GM19193 (cell line): Measurements from ENCODE around the gene RRBP1.

Experiments used
- POLR2A ChIP-seq: IDR thresholded peaks from 4 replicates; pipeline ENCODE4 v1.6.1; 2011; ENCODE audit not compliant: insufficient read depth, insufficient read length; ENCODE audit errors: extremely low read depth

The RRBP1 gene

DNA sequence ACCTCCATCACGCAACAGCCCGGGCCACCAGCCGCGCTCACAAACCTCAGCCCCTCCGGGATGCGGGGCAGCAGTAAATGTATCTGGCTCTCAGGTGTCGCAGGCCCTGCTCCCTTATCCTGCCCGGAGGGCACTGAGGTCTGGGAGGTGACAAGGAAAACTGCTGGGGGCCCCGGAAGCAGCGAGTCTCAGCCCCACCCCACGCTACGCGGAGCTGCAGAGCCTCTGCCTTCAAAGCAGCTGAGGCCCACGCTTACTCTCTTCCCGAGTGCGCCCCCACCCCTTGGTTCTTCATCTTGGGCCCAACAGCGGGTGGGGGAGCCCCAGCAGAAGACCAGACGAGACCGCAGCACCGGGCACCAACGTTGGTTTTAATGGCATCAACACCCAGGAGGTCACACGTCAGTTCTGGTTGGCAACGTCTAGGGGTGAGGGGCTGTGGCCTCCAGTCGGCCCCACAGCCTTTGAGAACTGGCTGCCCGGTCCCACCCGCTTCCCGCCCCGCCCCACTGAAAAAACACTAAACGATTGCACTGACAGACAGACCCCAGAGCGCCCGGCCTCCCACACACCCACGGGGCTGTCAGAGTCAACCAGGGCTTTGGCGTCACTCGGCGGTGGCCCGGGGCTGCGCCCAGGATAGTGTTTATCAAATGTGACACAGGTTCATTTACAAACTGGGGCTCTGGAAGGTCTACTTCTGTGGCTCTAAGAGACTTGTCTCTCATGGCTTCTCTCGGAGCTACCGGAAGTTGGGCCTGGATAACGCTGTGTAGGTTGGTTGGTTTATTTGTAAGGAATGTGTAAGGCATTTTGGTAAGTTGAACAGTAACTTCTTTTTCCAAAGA lies 68.5 kb downstream of the RRBP1 start:
- no peak for TF ChIP-seq POLR2A

DNA sequence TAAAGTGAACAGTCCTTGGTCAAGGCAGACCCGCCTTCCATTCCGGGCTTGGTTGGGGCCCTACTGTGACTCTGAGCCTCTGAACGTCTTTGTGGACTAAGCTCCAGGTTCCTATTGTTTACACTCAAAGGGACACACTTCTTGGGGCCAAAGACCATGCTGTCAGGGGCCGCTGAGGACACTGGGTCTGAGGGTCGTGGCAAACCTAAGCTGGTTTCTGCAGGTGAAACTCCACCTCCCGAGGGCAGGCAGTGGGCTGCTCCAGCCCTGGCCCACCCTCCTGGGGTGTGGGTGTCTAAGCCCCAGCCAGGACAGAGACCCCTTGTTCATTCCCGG lies 69.1 kb downstream of the RRBP1 start:
- TF ChIP-seq POLR2A: no peak

DNA sequence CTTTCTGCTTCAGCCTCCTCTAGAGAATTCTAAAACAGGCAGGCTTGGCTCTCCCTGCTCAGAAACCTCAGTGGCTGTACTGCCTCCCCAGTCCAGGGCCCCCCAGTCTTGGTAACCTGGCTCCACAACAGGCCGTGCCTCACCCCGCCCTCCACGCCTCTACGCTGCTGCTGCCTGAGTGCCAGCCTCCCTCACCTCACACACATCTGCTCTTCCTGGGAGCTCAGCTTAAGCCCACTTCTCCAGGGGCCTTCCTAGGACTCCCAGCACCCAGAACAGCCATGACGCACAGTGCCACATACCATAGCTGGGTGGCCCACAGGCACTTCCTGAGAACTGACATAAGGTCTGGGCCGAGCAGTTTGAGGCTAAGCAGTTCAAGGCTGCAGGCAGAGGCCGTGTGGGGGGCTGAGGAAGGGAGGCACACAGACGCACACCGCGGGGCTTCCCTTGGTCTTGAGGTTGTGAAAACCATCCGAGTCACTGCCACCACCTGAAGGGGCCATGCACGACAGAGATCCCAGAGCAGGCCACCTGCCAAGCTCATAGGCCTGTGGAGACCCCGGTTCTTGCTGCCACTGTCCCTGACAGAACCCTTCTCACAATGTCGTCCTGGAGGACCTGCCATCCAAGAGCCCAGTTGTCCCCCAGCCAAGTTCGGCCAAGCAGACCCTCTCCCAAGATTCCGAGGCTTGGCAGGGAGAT lies 69.6 kb downstream of the RRBP1 start:
- TF ChIP-seq POLR2A: no peak

DNA sequence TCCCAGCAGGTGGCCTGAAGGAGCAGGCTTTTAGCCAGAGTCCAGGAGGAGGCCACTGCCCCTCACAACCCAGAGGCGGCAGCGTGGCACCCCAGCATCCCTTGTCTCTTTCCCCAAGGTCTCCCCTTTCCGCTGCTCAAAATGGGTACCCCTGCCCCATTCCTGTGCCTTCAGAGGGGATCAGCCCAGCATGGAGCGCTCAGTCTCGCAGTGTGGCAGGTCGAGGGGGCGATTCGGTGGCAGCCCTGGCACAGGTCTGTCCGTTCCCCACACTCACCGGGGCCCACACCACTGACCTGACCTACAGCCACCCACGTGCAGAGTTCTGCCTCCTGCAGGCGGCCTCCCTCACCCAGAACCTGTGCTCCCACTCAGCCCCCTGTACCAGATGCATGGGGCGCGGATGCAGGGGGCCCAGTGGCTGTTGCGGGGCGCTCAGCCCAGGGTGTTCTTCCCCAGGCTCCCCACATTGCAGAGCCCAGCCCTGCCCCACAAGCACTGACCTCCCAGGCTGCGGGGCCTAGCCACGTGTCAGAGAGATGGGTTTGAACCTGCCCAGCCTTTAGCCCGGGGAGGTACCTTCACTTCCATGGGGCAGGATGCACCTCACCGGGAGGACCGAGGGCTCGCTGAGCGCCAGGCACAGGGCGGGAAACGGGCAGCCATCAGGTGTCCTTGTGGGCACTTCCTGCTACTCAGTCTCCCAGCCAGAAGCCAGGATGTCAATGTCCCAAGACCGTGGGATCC lies 70.3 kb downstream of the RRBP1 start:
- no peak for TF ChIP-seq POLR2A

GRCh38 chr20:17611290-17611539 lies 70.8 kb downstream of the RRBP1 start:
- TF ChIP-seq POLR2A: no peak

DNA sequence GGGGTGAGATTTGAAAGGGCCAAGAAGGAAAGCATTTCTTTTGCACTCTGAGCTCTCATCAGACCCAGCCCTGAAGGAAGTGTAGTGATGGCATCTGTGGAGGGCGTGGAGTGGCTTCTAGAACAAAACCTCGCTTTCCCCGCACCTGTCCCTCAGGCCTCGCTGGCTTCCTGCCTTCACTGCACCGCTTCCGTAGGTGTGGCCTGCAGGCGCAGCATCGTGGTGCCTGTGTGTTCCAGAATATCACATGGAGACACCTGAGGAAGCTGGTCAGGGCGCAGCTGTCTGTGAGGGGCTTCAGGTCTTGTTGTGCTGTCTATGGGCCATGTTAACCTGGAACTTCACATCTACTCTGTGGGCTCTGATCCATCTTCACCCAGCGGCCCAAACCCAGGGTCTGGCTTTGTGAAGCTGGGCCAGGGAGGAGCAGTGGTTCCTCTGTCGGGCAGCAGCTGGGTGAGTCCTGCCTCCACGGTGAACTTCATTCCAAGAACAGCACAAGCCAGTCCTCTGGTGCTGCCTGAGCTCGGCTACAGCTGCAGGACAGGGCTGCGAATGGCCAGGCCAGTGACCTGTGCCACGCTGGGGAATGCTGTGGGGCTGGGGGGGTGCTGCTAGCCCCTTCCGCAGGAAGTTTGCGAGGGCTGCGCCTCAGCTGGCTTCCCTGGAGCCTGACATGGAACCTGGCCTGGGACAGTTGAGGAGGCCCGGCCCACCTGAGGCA lies 71.3 kb downstream of the RRBP1 start:
- TF ChIP-seq POLR2A: no peak

- TF ChIP-seq POLR2A: no peak
These were observed 72.1 kb downstream of the RRBP1 start for GRCh38 chr20:17609811-17610377.

- no peak for TF ChIP-seq POLR2A
These were observed 73.1 kb downstream of the RRBP1 start for GRCh38 chr20:17608701-17609497.

DNA sequence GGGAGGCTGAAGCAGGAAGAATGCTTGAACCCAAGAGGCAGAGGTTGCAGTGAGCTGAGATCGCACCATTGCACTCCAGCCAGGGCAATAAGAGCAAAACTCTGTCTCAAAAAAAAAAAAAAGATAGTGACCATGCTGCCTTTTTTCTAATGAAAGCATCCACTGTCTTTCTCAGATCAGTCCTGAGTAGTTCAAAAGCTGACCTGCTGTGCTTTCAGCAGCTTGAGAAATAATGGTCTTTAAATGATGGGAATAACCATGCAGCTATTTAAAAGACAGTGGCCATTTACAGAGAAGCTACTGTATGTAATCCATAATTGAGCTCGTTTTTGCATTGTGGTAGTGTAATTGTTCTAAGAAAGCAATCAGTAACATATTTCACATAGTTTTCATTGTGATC lies 76.0 kb downstream of the RRBP1 start:
- TF ChIP-seq POLR2A: no peak

DNA sequence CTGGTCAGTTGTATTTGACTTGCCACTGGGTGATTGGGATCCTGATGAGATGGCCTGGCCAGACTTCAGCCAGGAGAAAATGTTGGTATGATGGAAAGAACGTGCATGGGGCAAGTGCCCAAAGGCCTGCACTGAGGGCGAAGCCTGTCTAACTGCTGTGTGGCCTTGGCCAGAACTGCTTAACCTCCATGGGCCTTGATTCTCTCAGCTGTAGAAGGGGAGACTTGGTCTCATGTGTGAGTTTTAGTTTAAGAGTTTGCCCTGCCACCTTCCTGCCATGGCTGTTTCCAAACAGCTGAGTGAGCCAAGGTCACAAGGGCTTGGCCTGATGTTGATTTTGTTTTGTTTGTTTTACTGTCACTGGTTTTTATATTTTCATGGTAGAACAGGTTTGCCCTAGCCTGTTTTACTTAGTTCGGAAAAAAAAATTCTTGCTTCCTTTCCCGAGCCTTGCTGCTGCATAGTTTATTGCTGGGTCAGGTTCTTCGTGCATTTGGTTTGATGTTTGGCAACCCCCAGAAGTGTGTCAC lies 76.8 kb downstream of the RRBP1 start:
- TF ChIP-seq POLR2A: no peak

DNA sequence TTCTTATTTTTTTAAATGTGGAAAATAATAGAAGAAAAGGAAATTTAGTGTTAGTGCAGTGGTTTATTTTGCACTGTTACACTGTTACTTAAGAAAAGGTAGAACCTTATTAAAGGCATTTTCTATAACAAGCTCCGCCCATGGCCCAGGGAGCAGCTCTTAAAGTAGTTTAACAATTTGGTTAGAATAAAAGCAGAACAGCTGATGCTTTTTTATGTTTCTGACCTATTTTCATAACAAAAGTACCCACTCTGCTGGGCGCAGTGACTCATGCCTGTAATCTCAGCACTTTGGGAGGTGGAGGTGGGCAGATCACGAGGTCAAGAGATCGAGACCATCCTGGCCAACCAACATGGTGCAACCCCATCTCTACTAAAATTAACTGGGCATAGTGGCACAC lies 79.5 kb downstream of the RRBP1 start:
- TF ChIP-seq POLR2A: no peak

DNA sequence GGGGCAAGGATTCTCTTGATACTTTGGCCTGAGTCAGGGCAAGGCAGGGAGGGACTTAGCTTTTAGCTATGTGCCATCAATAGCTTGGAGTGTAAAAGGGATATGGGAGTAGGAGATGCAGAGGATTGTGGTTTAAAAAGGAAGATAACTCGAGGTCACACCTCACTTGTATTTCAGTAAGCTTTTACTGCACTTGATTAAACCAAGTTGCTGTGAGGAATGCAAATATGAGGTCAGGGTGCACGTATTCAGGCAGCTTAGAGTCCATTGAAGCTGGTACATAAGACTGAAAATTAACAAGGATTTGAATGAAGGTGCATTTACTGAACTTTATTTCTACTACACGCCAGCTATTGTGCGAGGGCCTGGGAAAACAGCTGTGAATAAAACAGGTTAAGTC lies 80.1 kb downstream of the RRBP1 start:
- TF ChIP-seq POLR2A: no peak

GRCh38 chr20:17598013-17598550 lies 84.0 kb downstream of the RRBP1 start:
- TF ChIP-seq POLR2A: no peak

DNA sequence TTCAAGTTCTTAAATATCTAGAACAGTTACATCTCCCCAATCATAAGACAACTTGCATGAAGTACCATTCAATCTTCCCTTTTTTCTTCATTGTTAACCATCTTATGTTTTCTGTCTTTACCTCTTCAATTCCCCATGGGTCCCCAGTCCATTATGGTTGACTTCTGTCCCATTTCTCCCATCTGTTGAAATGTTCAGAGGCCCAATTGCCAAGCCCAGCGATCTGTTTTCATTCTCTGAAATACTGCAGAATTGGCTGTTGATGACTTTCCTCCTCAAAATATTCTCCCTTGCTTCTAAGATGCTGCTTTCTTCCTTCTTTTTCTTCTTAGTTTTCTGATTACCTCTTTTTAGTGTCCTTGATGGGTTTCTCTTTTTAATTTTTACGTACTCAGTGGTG lies 86.2 kb downstream of the RRBP1 start:
- no peak for TF ChIP-seq POLR2A

DNA sequence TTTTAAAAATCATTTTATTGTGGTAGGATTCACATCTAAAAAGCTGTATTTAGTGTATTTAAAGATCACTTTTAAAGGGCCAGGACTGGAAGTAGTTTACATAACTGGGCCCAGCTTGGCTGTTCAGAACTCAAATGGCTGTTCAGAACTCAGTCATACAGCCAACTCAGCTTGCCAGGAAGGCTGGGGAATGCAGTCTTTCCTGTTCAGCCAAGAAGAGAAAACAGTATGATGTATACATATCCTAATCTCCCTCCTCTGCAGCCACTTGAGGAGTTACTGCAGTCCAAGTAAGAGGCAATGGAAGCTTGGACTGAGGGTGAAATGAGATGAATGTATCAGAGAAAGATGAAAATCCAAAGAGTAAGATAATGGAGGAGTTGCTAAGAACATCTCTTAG lies 87.6 kb downstream of the RRBP1 start:
- no peak for TF ChIP-seq POLR2A

GRCh38 chr20:17593902-17594301 lies 88.1 kb downstream of the RRBP1 start:
- TF ChIP-seq POLR2A: no peak
